ENCODE results near the gene ANKDD1A.

ANKDD1A gene

GRCh38 chr15:64892847-64893403, 18.8 kb upstream of the ANKDD1A start:
- Histone ChIP-seq H3K4me2 (ENCODE audit: low read length) (no peak overlapping the region), H3K27me3 (ENCODE audit: insufficient read depth, low read length) (no peaks in the 10 kb centered on the region), H3K36me3 (ENCODE audit: control insufficient read depth in 1 of 2, insufficient read depth in 2 of 2, low read length in 2 of 2) (no peaks in the 10 kb centered on the region), H3K4ac (ENCODE audit: low read depth, low read length) (no peak overlapping the region), H3K4me1 (ENCODE audit: control insufficient read depth in 1 of 2, insufficient read depth in 2 of 2, low read length in 2 of 2) (peaks cover 12 to 23% of the 10 kb centered on the region in 2 experiments), H4K8ac (ENCODE audit: low read depth, low read length) (peak overlapping the region; percentile 55), H3K79me2 (ENCODE audit: control insufficient read depth, insufficient read depth, low read length, poor library complexity) (no peaks in the 10 kb centered on the region), H3K27ac (ENCODE audit: low read depth, low read length) (no peak overlapping the region), H2BK5ac (ENCODE audit: low read depth, low read length, poor library complexity) (no peak overlapping the region), H3K4me3 (ENCODE audit: low read depth, low read length) (peak overlapping the region; percentile 23), H3K9me3 (ENCODE audit: insufficient read depth, low read depth, low read length) (no peaks in the 10 kb centered on the region), H4K12ac (ENCODE audit: low read depth, low read length) (peak overlapping the region; percentile 70), H2BK120ac (ENCODE audit: insufficient read depth, low read length, poor library complexity) (no peak overlapping the region), H3K18ac (ENCODE audit: low read length) (no peak overlapping the region), H3K14ac (ENCODE audit: low read length) (no peak overlapping the region), H2BK12ac (ENCODE audit: low read length) (peak overlapping the region; percentile 84), H3K23ac (ENCODE audit: low read length) (no peak overlapping the region), H3K79me1 (ENCODE audit: low read length) (peaks cover 12% of the 10 kb centered on the region), H2AFZ (ENCODE audit: insufficient read depth, low read length, poor library complexity) (no peak overlapping the region), H3K9ac (ENCODE audit: low read length) (no peak overlapping the region), H4K91ac (ENCODE audit: low read depth, low read length) (peak overlapping the region; percentile 60), H2AK5ac (ENCODE audit: low read length) (no peak overlapping the region)
- WGBS (ENCODE audit: extremely low coverage, insufficient coverage, insufficient read length) = no CpG with 5 or more reads among the region's 8 CpGs
- no peak for DNase-seq

GRCh38 chr15:64893481-64894394, 18.0 kb upstream of the ANKDD1A start:
- Histone ChIP-seq H3K36me3 (ENCODE audit: control insufficient read depth in 1 of 2, insufficient read depth in 2 of 2, low read length in 2 of 2) (no peaks in the 10 kb centered on the region), H2AFZ (ENCODE audit: insufficient read depth, low read length, poor library complexity) (peak overlapping the region; percentile 72), H3K23ac (ENCODE audit: low read length) (no peak overlapping the region), H2BK120ac (ENCODE audit: insufficient read depth, low read length, poor library complexity) (peak overlapping the region; percentile 73), H3K27ac (ENCODE audit: low read depth, low read length) (peak overlapping the region; percentile 69), H2BK5ac (ENCODE audit: low read depth, low read length, poor library complexity) (peak overlapping the region; percentile 25), H3K4ac (ENCODE audit: low read depth, low read length) (peak overlapping the region; percentile 27), H3K4me3 (ENCODE audit: low read depth, low read length) (peak overlapping the region; percentile 58), H3K79me2 (ENCODE audit: control insufficient read depth, insufficient read depth, low read length, poor library complexity) (no peaks in the 10 kb centered on the region), H4K91ac (ENCODE audit: low read depth, low read length) (peak overlapping the region; percentile 60), H3K14ac (ENCODE audit: low read length) (peak overlapping the region; percentile 66), H2AK5ac (ENCODE audit: low read length) (peak overlapping the region; percentile 66), H2BK12ac (ENCODE audit: low read length) (peak overlapping the region; percentile 54), H3K79me1 (ENCODE audit: low read length) (peaks cover 10% of the 10 kb centered on the region), H4K8ac (ENCODE audit: low read depth, low read length) (peak overlapping the region; percentile 91), H3K4me1 (ENCODE audit: control insufficient read depth in 1 of 2, insufficient read depth in 2 of 2, low read length in 2 of 2) (peaks cover 12 to 23% of the 10 kb centered on the region in 2 experiments), H4K12ac (ENCODE audit: low read depth, low read length) (peak overlapping the region; percentile 70), H3K9ac (ENCODE audit: low read length) (no peak overlapping the region), H3K27me3 (ENCODE audit: insufficient read depth, low read length) (no peaks in the 10 kb centered on the region), H3K9me3 (ENCODE audit: insufficient read depth, low read depth, low read length) (no peaks in the 10 kb centered on the region), H3K4me2 (ENCODE audit: low read length) (peak overlapping the region; percentile 68), H3K18ac (ENCODE audit: low read length) (peak overlapping the region; percentile 38)
- WGBS (ENCODE audit: extremely low coverage, insufficient coverage, insufficient read length) = no CpG with 5 or more reads among the region's 44 CpGs
- DNase-seq = peak; percentile 32 to 64

GRCh38 chr15:64894395-64895056, 17.2 kb upstream of the ANKDD1A start:
- Histone ChIP-seq H3K27ac (ENCODE audit: low read depth, low read length) (peak overlapping the region; percentile 69), H3K4me3 (ENCODE audit: low read depth, low read length) (peak overlapping the region; percentile 58), H2AK5ac (ENCODE audit: low read length) (no peak overlapping the region), H3K14ac (ENCODE audit: low read length) (peak overlapping the region; percentile 66), H3K4me1 (ENCODE audit: control insufficient read depth in 1 of 2, insufficient read depth in 2 of 2, low read length in 2 of 2) (peaks cover 12 to 23% of the 10 kb centered on the region in 2 experiments), H4K8ac (ENCODE audit: low read depth, low read length) (peak overlapping the region; percentile 91), H3K79me2 (ENCODE audit: control insufficient read depth, insufficient read depth, low read length, poor library complexity) (no peaks in the 10 kb centered on the region), H3K4me2 (ENCODE audit: low read length) (peak overlapping the region; percentile 68), H4K12ac (ENCODE audit: low read depth, low read length) (peak overlapping the region; percentile 66), H2BK120ac (ENCODE audit: insufficient read depth, low read length, poor library complexity) (peak overlapping the region; percentile 27), H3K9ac (ENCODE audit: low read length) (no peak overlapping the region), H3K23ac (ENCODE audit: low read length) (no peak overlapping the region), H2AFZ (ENCODE audit: insufficient read depth, low read length, poor library complexity) (peak overlapping the region; percentile 72), H2BK12ac (ENCODE audit: low read length) (peak overlapping the region; percentile 42), H2BK5ac (ENCODE audit: low read depth, low read length, poor library complexity) (peak overlapping the region; percentile 25), H4K91ac (ENCODE audit: low read depth, low read length) (peak overlapping the region; percentile 53), H3K36me3 (ENCODE audit: control insufficient read depth in 1 of 2, insufficient read depth in 2 of 2, low read length in 2 of 2) (no peaks in the 10 kb centered on the region), H3K79me1 (ENCODE audit: low read length) (peaks cover 10% of the 10 kb centered on the region), H3K18ac (ENCODE audit: low read length) (peak overlapping the region; percentile 38), H3K9me3 (ENCODE audit: insufficient read depth, low read depth, low read length) (peaks cover 3% of the 10 kb centered on the region), H3K4ac (ENCODE audit: low read depth, low read length) (no peak overlapping the region), H3K27me3 (ENCODE audit: insufficient read depth, low read length) (no peaks in the 10 kb centered on the region)
- WGBS (ENCODE audit: extremely low coverage, insufficient coverage, insufficient read length) = no CpG with 5 or more reads among the region's 20 CpGs
- DNase-seq = no peak

GRCh38 chr15:64895285-64896065, 16.2 kb upstream of the ANKDD1A start:
- Histone ChIP-seq H3K4me3 (ENCODE audit: low read depth, low read length) (no peak overlapping the region), H3K18ac (ENCODE audit: low read length) (no peak overlapping the region), H4K12ac (ENCODE audit: low read depth, low read length) (no peak overlapping the region), H3K79me1 (ENCODE audit: low read length) (peaks cover 10% of the 10 kb centered on the region), H3K23ac (ENCODE audit: low read length) (no peak overlapping the region), H3K79me2 (ENCODE audit: control insufficient read depth, insufficient read depth, low read length, poor library complexity) (no peaks in the 10 kb centered on the region), H3K4me1 (ENCODE audit: control insufficient read depth in 1 of 2, insufficient read depth in 2 of 2, low read length in 2 of 2) (peaks cover 12 to 23% of the 10 kb centered on the region in 2 experiments), H3K4me2 (ENCODE audit: low read length) (no peak overlapping the region), H4K8ac (ENCODE audit: low read depth, low read length) (no peak overlapping the region), H3K9ac (ENCODE audit: low read length) (no peak overlapping the region), H3K27me3 (ENCODE audit: insufficient read depth, low read length) (no peaks in the 10 kb centered on the region), H2AK5ac (ENCODE audit: low read length) (no peak overlapping the region), H4K91ac (ENCODE audit: low read depth, low read length) (no peak overlapping the region), H2BK120ac (ENCODE audit: insufficient read depth, low read length, poor library complexity) (no peak overlapping the region), H2BK5ac (ENCODE audit: low read depth, low read length, poor library complexity) (no peak overlapping the region), H3K4ac (ENCODE audit: low read depth, low read length) (no peak overlapping the region), H3K14ac (ENCODE audit: low read length) (no peak overlapping the region), H2BK12ac (ENCODE audit: low read length) (no peak overlapping the region), H3K27ac (ENCODE audit: low read depth, low read length) (no peak overlapping the region), H3K36me3 (ENCODE audit: control insufficient read depth in 1 of 2, insufficient read depth in 2 of 2, low read length in 2 of 2) (no peaks in the 10 kb centered on the region), H2AFZ (ENCODE audit: insufficient read depth, low read length, poor library complexity) (no peak overlapping the region), H3K9me3 (ENCODE audit: insufficient read depth, low read depth, low read length) (peaks cover 3% of the 10 kb centered on the region)
- WGBS (ENCODE audit: extremely low coverage, insufficient coverage, insufficient read length) = no CpG with 5 or more reads among the region's 6 CpGs
- DNase-seq = no peak
